Medulla oblongata (tissue), 1 donor: ENCODE measurements around the gene MAP3K14.

Experiments
- DNase-seq: peaks from one replicate; pipeline ENCODE4 v3.0.0-alpha.2; 2015; ENCODE audit errors: extremely low spot score

MAP3K14 gene

GRCh38 chr17:45283711-45284110, 33.1 kb downstream of the MAP3K14 start:
- no peak for DNase-seq

DNA sequence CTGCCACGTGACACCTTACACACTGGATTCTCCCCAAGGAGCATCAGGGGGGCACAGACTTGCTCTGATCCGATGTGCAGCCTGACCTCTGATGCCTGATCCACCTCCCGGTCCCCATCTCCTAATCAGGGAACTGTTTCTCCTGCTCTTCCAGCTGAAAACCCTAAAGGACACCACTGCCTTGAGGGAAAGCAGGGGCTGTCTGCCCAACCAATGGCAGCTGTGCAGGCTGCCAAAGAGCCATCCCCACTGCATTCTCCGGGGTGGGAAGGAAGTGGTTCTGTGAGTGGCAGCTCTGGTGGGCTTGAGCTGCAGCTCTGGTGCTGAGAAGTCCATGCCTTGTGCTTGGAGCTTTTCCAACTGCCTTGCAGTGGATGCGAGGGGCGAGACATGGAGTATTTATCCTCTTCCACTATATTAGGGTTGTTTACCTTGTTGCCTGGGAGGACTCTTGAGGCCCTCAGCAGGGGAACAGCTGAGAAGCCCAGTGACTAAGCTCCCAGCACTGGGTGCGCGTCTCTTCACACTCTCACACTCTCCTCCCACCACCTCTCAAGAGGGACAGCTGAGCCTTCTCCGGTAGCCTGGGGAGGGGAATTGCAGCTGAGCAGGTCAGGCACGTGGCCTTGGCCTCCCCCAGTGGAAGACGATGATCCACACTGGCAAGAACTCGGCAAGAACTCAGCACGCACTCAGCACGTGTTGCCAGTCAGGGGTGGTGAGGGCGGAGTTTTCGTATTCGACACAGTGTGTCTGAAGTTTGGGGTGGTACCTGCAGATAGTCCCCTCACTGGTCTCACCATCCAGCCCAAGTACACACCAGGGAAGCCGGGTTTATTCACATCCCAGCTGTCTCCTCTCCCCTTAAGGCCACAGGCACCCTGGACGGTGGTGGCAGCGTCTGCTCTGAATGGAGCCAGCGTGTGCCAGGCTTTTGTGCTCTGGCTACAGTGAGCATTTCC, 33.9 kb downstream of the MAP3K14 start:
- DNase-seq = no peak

GRCh38 chr17:45279898-45280297, 36.9 kb downstream of the MAP3K14 start:
- no peak for DNase-seq

GRCh38 chr17:45277992-45278391, 38.8 kb downstream of the MAP3K14 start:
- DNase-seq = no peak

- DNase-seq = peak; percentile 96
Measured at GRCh38 chr17:45277216-45277849, 39.5 kb downstream of the MAP3K14 start.

DNA sequence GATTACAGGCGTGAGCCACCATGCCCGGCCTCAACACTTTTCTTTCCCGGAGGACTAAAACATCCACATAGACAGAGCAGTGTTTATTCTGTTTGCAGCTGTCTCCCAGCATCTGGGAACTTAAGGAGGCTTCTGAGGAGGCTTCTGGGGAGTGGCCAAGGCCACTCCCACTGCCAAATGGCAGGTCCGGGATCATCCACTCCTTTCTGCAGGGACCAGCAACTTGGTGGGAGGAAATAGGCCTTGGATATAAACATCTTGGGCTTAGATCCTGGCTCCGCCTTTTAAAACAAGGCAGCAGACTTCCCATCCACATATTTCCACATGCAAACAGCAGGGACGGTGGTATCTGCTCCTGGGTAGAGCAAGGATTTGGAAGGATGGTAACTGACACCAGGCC, 40.8 kb downstream of the MAP3K14 start:
- DNase-seq = no peak

- DNase-seq = no peak
Measured at GRCh38 chr17:45274033-45274432, 42.8 kb downstream of the MAP3K14 start.

- DNase-seq = no peak
Measured at GRCh38 chr17:45273551-45273957, 43.3 kb downstream of the MAP3K14 start.

DNA sequence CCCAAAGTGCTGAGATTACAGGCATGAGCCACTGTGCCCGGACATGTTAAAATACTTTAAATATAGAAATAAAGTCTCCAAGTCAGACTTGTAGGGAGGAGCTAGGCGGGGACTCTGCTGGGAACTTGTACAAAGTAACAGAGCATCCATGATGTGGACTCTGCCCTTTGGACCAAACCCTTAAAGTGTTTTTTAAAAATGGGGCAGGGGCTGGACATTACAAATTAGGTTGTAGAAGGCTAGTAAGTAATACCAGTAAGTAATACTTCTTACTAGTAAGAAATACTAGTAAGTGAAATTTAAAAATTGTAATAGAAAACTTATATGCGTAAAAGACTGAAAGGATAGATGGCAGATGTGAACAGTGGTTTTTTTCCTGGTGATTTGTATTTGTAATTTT, 45.2 kb downstream of the MAP3K14 start:
- no peak for DNase-seq

GRCh38 chr17:45270828-45271418, 45.9 kb downstream of the MAP3K14 start:
- DNase-seq = no peak

GRCh38 chr17:45269912-45270311, 46.9 kb downstream of the MAP3K14 start:
- DNase-seq = no peak

- no peak for DNase-seq
Measured at GRCh38 chr17:45267436-45268055, 49.3 kb downstream of the MAP3K14 start.

DNA sequence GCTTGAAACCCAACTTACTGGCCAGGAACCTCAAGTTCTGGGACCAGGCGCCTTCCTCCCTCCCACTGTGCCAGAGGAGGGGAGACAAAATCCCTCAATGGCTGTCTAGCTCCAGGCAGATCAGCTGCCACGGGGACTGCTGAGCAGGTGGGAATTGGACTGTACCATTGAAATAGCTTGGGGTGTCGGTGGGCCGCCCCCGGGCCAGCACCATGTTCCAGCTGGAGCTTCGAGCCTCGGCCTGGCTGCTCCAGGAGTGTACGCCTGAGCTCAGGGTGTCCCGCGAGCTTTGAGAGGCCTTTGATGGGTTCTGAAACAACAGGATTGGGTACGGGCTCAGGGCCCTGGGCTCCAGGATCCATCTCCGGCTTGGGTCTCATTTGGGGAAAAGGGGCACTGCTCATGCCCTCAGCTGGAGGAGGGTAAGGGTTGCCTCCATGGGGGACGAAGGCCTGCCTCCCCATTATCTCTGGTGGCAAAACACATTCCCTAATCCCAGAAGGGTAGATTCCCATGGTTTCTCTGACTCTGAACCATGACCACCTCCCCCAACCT, 50.4 kb downstream of the MAP3K14 start:
- no peak for DNase-seq

- DNase-seq = no peak
Measured at GRCh38 chr17:45265821-45266220, 51.0 kb downstream of the MAP3K14 start.

- DNase-seq = no peak
Measured at GRCh38 chr17:45264988-45265387, 51.8 kb downstream of the MAP3K14 start.

DNA sequence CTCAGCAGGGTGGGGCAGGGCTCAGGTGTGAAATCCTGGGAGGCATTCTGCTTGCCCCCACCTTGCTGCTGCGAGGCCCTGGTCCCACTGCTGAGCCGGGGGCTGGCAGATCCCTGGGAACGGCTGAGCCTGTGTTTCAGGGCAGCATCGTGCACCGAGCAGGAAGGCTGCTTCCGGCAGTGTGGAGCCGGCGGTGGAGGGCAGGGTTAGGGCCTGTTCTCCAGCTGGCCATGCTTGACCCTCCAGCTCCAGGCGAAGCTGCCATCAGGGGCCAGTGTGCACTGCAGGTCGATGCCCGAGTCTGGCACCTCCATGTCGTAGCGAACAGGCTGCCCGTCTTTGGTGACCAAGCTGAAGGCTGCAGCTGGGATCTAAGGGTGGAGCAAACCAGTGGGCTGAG, 52.4 kb downstream of the MAP3K14 start:
- DNase-seq = no peak

DNA sequence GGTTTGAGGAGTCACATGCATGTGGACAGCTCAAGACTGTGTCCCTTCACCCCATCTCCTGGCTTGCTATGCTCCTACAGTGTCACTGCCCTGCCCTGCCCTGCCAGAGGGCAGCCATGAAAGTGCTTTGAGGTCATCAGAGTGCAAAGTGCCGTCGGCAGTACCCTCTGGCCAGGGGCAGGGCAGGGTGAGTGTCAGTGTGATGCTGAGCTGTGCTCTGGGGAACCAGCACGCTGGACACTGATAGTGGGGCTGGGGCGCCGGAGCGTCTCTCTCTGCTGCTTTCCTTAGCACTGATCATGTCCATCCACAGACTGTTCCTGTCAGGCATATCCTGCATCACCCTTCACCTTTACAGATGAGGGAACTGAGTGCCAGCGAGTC, 53.4 kb downstream of the MAP3K14 start:
- DNase-seq = no peak

DNA sequence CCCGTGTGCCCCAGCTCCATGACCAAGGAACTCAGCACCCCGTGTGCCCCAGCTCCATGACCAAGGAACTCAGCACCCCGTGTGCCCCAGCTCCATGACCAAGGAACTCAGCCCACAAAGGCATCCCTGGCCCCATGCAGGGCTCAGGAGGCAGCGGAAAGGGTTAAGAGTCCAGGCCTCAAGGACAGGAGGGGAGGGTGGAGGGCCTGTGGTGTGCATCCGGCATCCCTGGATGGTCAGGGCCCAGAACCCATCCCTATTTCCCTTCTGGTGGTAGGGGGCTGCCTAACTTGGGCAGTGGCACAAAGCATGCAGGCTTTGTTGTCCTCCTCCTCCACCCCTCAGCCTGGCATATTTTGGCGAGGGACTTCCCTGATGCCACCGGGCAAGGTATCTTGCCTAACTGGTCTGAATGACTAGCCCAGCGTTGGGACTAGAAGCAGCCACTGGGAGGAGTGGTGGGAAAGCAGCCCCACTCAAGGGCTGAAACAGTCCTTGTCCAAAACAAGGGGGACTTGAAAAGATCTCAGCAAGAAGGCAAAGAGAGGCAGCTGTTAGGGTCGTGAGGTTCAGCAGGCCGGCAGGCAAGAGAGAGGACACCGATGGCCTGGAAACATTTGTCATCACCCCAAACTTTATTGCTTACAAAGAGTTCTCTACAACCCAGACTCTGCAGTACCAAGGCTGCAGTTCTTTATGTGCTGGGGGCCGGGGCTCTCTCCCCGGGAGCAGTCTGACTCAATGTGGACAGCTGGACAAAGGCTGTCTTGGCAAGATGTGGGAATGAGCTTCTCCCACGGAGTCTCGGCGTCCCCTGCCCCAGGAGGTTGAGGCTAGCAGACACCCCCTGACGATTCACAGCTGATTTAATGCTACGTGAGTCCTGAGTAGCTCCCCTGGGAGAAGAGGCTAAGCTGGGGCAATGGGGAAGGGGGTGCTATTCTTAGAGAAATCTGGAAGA, 54.0 kb downstream of the MAP3K14 start:
- DNase-seq = no peak

GRCh38 chr17:45261577-45262515, 55.0 kb downstream of the MAP3K14 start, which contains the start of gene SPATA32:
TSS of gene SPATA32 (minus strand) at chr17:45262094. CDS start at chr17:45262016, 78 bp downstream.
- peak; percentile 27 for DNase-seq
